Measurements from ENCODE around the gene SLC25A48.

Gene SLC25A48

DNA sequence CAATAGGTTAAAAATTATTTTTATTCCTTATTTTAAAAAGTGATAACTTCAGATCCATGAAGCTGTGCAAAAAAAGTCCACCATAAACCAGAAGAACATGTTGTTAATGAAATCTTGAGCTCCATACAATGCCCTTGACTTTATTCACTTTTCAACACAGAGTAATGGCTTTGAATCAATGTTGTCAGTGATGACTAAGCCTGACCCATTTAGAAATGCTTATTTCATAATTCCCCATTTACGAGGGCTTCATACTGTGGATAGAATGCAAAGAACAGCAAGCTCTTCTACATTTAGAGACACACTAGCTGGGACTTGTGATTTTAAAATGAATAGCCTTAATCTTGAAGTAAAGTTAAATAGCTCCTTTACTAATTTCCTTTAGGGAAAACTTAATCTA, 86.9 kb downstream of the SLC25A48 start:
- DNase-seq (ENCODE audit: low spot score): no peak
- TF ChIP-seq, protein P1, sequence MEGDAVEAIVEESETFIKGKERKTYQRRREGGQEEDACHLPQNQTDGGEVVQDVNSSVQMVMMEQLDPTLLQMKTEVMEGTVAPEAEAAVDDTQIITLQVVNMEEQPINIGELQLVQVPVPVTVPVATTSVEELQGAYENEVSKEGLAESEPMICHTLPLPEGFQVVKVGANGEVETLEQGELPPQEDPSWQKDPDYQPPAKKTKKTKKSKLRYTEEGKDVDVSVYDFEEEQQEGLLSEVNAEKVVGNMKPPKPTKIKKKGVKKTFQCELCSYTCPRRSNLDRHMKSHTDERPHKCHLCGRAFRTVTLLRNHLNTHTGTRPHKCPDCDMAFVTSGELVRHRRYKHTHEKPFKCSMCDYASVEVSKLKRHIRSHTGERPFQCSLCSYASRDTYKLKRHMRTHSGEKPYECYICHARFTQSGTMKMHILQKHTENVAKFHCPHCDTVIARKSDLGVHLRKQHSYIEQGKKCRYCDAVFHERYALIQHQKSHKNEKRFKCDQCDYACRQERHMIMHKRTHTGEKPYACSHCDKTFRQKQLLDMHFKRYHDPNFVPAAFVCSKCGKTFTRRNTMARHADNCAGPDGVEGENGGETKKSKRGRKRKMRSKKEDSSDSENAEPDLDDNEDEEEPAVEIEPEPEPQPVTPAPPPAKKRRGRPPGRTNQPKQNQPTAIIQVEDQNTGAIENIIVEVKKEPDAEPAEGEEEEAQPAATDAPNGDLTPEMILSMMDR (IDR thresholded peaks at IDR 0.05; ENCODE audit: extremely low read depth, missing control alignments): no peak

DNA sequence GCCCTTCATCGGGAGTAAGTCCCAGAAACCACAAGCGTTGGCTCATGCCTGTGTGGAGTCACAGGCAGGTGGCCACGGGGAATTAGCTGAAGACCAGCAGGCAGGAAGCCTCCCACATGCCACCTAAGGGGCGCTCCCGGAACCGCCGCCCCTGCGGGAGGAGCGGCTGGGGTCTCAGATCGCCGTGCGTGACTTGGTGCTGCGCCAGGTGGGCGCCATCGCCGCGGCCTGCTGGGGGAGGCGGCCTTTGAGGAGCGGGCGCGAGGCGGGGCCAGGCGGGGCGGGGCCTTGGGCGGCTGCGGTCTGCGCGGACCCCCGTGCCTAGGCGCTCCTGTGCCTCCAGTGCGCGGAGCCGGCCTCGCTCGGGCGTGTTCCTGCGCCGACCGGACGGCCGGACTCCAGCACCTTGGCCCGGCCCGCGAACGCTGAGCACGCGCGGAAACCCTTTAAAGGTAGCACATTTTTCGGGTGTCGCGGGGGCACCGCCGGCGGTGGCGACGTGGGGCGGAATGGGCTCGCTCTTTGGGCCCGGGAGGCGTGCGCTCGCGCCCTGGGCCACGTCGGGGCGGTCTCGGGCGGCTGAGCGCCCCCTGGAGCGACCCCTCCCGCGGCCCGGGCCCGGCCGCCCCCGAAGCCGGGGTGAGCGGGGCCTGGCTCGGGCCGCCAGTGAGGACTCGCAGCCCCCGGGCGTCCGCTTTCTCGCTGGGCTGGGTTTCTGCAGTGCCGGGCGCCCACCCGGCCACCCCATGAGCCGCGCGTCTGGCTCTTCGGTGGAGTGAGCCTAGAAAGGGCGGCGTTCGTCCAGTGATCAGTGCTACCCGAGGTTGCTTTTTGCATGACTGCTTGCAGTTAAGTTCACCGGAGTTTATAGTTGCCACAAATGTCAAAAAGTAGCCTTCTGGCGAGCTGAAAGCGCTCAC, 95.8 kb downstream of the SLC25A48 start:
- DNase-seq (ENCODE audit: low spot score): peak; percentile 18
- TF ChIP-seq, protein P1 (IDR thresholded peaks at IDR 0.05; ENCODE audit: extremely low read depth, missing control alignments): no peak

DNA sequence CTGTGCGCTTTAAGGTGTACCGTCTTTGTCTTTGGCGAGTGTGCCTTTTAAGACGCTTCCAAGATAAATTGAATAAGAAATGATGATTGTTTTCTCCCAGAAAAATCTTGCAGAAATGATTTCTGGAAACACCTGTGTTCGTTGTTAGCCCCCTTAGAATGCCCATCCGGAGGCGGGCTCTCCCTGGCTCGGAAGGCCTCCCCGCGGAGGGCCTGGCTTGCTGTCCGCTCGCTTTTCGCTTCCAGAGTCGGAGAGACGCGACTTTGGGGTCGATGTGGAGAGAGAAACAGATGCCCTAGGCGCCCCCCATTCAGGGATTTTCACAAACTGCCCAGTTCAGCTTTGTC, 96.5 kb downstream of the SLC25A48 start:
- TF ChIP-seq, protein P1 (IDR thresholded peaks at IDR 0.05; ENCODE audit: extremely low read depth, missing control alignments): no peak
- DNase-seq (ENCODE audit: low spot score): no peak

DNA sequence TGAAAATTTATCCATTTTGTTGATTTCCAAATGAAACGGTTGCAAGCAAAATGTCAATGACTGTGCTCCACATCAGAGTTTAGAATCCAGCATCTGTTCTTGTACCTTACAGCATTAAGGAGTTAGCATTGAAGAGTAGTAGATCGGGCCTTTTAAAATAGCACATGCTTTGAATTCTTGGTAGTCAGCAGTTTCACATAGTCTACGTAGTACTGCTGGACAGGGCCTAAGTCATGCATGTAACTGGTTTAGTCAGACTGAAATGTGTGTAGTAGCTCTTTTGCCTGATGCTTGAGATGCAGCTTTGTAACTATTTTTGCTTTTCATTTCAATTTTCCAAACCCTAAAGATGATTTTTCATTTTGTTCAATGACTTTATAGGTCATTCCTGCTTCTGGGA, 100.5 kb downstream of the SLC25A48 start:
- DNase-seq (ENCODE audit: low spot score): no peak
- TF ChIP-seq, protein P1 (IDR thresholded peaks at IDR 0.05; ENCODE audit: extremely low read depth, missing control alignments): no peak

DNA sequence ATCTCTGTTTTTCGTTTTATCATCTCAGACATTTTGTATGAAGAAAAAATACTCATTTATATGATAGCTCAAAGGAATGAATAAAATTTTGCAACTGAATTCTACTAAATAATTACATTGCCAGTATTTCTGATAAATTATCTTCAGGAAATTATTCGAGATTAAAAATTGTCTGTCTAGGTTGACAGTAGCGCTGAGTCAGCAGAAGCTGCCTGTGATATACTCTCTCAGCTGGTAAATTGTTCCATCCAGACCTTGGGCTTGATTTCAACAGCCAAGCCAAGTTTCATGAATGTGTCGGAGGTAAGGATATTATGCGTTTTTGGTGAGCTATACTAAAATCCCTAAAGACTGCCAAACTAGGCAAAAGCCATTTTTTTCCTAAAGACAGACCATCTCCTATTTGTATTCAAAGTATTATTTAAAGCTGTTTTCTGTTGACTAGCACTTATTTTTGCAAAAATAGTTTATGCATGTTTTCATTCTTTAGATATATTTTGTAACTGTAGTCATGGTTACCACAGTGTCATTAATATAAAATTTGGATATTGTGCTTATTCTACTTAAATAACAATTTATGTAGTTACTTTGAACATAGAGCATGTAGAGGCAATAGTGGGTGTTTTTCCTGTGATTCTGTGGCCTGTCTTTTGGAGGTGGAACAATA, 102.9 kb downstream of the SLC25A48 start:
- TF ChIP-seq, protein P1 (IDR thresholded peaks at IDR 0.05; ENCODE audit: extremely low read depth, missing control alignments): no peak
- no peak for DNase-seq (ENCODE audit: low spot score)
